ENCODE data around the gene TMEM245. TPM values are rescaled to one million over a fixed set of nuclear protein-coding genes. Genes with fewer than 3 reads are reported as not detected.

Gene TMEM245
- total RNA-seq, 1 experiment from 2014 or later: 54.0 TPM

GRCh38 chr9:109083141-109083540 lies 36.6 kb downstream of the TMEM245 start:
- BruUV-seq (replicated peaks): no TSS peak

GRCh38 chr9:109082091-109082620 lies 37.6 kb downstream of the TMEM245 start:
- DNase-seq (ENCODE audit: low read depth, low spot score): no peak
- in situ Hi-C loops (cut with HindIII; ENCODE audit: low pct_unique_long_range_greater_than_20kb, low sequenced_read_pairs): no loop called here
- Histone ChIP-seq H3K36me3 (ENCODE audit: control insufficient read depth, insufficient read depth, low read length) (peaks cover 27% of the 10 kb centered on the region; the same call in 1 of the 2 replicates), H3K27ac (ENCODE audit: low read length) (no peak overlapping the region), H3K27me3 (ENCODE audit: control insufficient read depth, insufficient read depth, low read length) (no peaks in the 10 kb centered on the region), H3K9me3 (ENCODE audit: control insufficient read depth, insufficient read depth, low read depth, low read length) (no peaks in the 10 kb centered on the region), H3K4me1 (ENCODE audit: control insufficient read depth, insufficient read depth, low read length) (no peaks in the 10 kb centered on the region), H3K4me3 (ENCODE audit: low read depth in 2 of 2, low read length in 2 of 2) (no peak overlapping the region)
- intact Hi-C loops (cut with micrococcal nuclease; ENCODE audit: unreplicated experiment): no loop called here
- ChIA-PET CTCF (no interaction called here), POLR2A (no interaction called here)
- ATAC-seq: no peak
- TF ChIP-seq REST (IDR thresholded peaks at IDR 0.05; ENCODE audit: insufficient read depth in 1 of 2, low read depth in 2 of 2, low read length in 1 of 2) (no peak), SIN3A (IDR thresholded peaks at IDR 0.05; ENCODE audit: borderline replicate concordance, insufficient read depth, low read depth, low read length) (no peak), POLR2AphosphoS5 (IDR thresholded peaks at IDR 0.05; ENCODE audit: low read depth, low read length) (no peak), CTCF (IDR thresholded peaks at IDR 0.05) (no peak)
- BruUV-seq (replicated peaks): no TSS peak

More at GRCh38 chr9:109083141-109083540, 36.6 kb downstream of the TMEM245 start:
- CTCF ChIA-PET: no interaction called here
- intact Hi-C loops (cut with micrococcal nuclease; ENCODE audit: unreplicated experiment) (no loop called here), in situ Hi-C loops (cut with HindIII; ENCODE audit: low pct_unique_long_range_greater_than_20kb, low sequenced_read_pairs) (no loop called here)
- no peaks in the 10 kb centered on the region for H3K9me3 ChIP-seq (ENCODE audit: control insufficient read depth, insufficient read depth, low read depth, low read length)
- no peak overlapping the region for H3K4me3 ChIP-seq (ENCODE audit: low read depth in 2 of 2, low read length in 2 of 2)
- peaks cover 24% of the 10 kb centered on the region for H3K36me3 ChIP-seq (ENCODE audit: control insufficient read depth, insufficient read depth, low read length)
- no peaks in the 10 kb centered on the region for H3K27me3 ChIP-seq (ENCODE audit: control insufficient read depth, insufficient read depth, low read length)
- ATAC-seq (no peak), DNase-seq (ENCODE audit: low read depth, low spot score) (no peak)
- no peaks in the 10 kb centered on the region for H3K4me1 ChIP-seq (ENCODE audit: control insufficient read depth, insufficient read depth, low read length)
- POLR2A ChIA-PET: no interaction called here
- no peak for TF ChIP-seq SIN3A (IDR thresholded peaks at IDR 0.05; ENCODE audit: borderline replicate concordance, insufficient read depth, low read depth, low read length)
- no peak for TF ChIP-seq POLR2AphosphoS5 (IDR thresholded peaks at IDR 0.05; ENCODE audit: low read depth, low read length)
- TF ChIP-seq REST (IDR thresholded peaks at IDR 0.05; ENCODE audit: insufficient read depth in 1 of 2, low read depth in 2 of 2, low read length in 1 of 2): no peak
- TF ChIP-seq TCF7L2 (IDR thresholded peaks at IDR 0.05; ENCODE audit: low read depth, low read length): no peak
- no peak overlapping the region for H3K27ac ChIP-seq (ENCODE audit: low read length)

All from Panc1 (cell line).